HEK293T (cell line): Measurements from ENCODE around the gene ZNF484.

ENCODE experiments used
- BHLHE40 ChIP-seq: fragments of 450-650 bp; IDR thresholded peaks from 2 replicates; pipeline ENCODE4 v1.6.1; 2016; ENCODE audit warnings: mild to moderate bottlenecking, moderate library complexity, borderline replicate concordance
- CTBP1 ChIP-seq: fragments of 450-650 bp; IDR thresholded peaks from 2 replicates; pipeline ENCODE4 v1.6.1; 2016; ENCODE audit warnings: borderline replicate concordance
- FOXA1 ChIP-seq: fragments of 450-650 bp; IDR thresholded peaks from 2 replicates; pipeline ENCODE4 v1.6.1; 2016; ENCODE audit warnings: mild to moderate bottlenecking
- FOXK2 ChIP-seq: fragments of 450-650 bp; IDR thresholded peaks from 2 replicates; pipeline ENCODE4 v1.6.1; 2016; ENCODE audit warnings: mild to moderate bottlenecking
- PKNOX1 ChIP-seq: fragments of 450-650 bp; IDR thresholded peaks from 2 replicates; pipeline ENCODE4 v1.6.1; 2016
- SP1 ChIP-seq: fragments of 450-650 bp; IDR thresholded peaks from 2 replicates; pipeline ENCODE4 v1.6.1; 2017
- SUZ12 ChIP-seq: fragments of 450-650 bp; IDR thresholded peaks from 2 replicates; pipeline ENCODE4 v1.6.1; 2016; ENCODE audit warnings: mild to moderate bottlenecking
- TARDBP ChIP-seq: fragments of 450-650 bp; IDR thresholded peaks from 2 replicates; pipeline ENCODE4 v1.6.1; 2016
- ZNF384 ChIP-seq: fragments of 450-650 bp; IDR thresholded peaks from 2 replicates; pipeline ENCODE4 v1.6.1; 2016

GRCh38 chr9:92877531-92878430 is at the start of gene ZNF484:
- TF ChIP-seq SUZ12 (no peak), FOXA1 (no peak), SP1 (no peak), ZNF384 (no peak), FOXK2 (no peak), CTBP1 (no peak), PKNOX1 (no peak), TARDBP (no peak), BHLHE40 (no peak)
